Central memory CD4-positive, alpha-beta T cell (primary cell): ENCODE measurements around the gene PCDHAC1.
"Not testable (repeated sequence)": the region's sequence is repeated elsewhere in the genome, so short reads cannot be mapped to it uniquely, and the experiment has no call there.

Experiments used
- DNase-seq: peaks from one replicate; pipeline ENCODE4 v3.0.0; 2022
- total RNA-seq, 3 experiments: gene quantifications; one replicate each; lab custom pipeline; 2026; lab: John Stamatoyannopoulos, UW

The PCDHAC1 gene, protein sequence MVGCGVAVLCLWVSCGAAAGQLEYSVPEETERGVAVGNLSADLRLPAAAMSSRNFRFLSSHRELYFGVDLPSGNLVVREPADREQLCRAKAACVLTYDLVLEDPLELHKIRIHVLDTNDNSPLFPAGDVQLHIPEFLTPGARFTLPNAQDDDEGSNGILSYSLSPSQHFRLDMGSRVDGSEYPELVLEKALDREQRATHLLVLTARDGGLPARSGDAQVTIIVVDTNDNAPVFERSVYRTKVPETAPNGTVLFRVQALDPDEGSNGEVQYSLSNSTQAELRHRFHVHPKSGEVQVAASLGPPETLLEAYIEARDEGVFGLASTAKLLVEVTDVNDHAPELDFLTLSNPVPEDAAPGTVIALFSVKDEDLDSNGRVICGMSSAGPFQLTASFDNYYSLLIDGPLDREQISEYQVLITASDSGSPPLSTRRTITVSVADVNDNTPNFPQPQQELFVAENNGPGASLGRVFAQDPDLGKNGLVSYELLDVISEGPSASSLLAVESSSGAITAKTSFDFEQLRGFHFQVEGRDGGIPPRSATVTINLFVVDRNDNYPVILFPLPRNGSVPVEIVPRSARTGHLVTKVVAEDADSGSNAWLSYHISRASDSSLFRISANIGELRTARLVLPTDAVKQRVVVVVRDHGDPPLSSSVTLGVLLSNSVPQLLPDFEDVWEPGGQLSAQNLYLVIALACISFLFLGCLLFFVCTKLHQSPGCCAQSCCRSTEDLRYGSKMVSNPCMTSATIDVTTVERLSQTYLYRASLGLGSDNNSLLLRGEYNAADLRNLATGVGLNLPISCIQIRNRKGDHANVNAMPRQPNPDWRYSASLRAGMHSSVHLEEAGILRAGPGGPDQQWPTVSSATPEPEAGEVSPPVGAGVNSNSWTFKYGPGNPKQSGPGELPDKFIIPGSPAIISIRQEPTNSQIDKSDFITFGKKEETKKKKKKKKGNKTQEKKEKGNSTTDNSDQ
- 0 reads per million in 3 experiments for total RNA-seq

DNA sequence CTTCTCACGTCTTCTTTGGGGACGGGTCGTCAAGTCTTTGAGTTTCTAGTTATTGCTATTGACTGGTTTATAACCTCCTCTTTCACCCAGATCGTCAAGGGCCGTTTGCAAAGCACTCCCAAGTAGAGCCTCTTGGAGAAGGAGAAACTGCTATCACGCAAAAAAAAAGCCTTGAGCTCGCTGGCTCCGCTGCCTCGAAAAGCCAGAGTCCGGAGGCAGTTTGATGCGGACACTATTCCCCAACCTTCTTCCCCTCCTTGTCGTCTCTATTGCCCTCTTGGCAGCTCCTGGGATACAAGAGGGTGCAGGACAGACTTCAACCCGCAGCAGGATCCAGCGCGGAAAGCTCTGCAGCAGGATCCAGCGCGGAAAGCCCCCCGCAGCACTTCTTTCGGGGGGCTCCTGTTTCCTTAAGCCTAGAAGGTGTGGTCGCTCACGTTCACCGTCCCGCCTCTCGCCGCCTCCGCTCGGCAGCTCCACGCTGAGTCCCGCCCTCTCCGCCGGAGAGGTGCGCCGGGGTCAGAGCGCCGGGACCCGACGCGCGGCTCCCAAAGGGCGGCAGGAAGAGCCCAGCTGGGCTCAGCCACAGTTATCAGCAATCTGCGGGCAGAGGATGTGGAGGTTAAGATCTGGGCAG lies at the start of gene PCDHAC1:
TSS of gene PCDHAC1 (plus strand) at position 494 of the 637 bp plus-strand sequence. CDS start 594 bp downstream, outside the sequence.
- no peak for DNase-seq

DNA sequence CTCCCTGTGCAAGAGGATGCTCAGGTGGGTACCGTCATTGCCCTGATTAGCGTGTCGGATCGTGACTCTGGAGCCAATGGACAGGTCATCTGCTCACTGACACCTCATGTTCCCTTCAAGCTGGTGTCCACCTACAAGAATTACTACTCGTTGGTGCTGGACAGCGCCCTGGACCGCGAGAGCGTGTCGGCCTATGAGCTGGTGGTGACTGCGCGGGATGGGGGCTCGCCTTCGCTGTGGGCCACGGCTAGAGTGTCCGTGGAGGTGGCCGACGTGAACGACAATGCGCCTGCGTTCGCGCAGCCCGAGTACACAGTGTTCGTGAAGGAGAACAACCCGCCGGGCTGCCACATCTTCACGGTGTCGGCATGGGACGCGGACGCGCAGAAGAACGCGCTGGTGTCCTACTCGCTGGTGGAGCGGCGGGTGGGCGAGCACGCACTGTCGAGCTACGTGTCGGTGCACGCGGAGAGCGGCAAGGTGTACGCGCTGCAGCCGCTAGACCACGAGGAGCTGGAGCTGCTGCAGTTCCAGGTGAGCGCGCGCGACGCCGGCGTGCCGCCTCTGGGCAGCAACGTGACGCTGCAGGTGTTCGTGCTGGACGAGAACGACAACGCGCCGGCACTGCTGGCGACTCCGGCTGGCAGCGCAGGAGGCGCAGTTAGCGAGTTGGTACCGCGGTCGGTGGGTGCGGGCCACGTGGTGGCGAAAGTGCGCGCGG lies 49.4 kb upstream of the PCDHAC1 start:
- DNase-seq: not testable (repeated sequence)

DNA sequence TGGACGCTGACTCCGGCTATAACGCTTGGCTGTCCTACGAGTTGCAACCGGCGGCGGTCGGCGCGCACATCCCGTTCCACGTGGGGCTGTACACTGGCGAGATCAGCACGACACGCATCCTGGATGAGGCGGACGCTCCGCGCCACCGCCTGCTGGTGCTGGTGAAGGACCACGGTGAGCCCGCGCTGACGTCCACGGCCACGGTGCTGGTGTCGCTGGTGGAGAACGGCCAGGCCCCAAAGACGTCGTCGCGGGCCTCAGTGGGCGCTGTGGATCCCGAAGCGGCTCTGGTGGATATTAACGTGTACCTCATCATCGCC lies 48.9 kb upstream of the PCDHAC1 start:
- no peak for DNase-seq

DNA sequence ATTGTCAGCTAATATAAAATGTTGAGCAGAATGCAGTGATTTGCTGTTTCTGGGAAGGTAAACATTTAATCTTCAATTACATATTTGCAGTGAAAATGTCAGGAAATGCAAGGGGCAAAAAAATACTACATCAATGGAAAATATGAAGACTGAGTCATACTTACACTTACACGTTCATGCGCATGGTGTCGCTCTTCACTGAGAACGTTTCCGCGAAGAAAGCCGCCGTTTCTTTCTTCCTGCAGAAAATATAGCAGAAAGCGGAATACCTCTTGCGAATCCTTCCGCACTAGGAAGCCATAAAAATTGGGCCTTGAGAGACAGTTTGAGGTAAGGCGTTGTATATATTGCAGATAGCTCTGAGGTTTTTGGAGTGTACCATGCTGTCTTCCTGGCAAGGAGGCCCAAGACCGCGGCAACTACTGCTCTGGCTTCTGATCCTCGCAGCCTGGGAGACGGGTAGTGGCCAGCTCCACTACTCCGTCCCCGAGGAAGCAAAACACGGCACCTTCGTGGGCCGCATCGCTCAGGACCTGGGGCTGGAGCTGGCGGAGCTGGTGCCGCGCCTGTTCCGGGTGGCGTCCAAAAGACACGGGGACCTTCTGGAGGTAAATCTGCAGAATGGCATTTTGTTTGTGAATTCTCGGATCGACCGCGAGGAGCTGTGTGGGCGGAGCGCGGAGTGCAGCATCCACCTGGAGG lies 44.1 kb upstream of the PCDHAC1 start, which contains the start of gene PCDHA13:
TSS of gene PCDHA13 (plus strand) at position 236 of the 702 bp plus-strand sequence. CDS start at position 381, 145 bp downstream.
- no peak for DNase-seq

DNA sequence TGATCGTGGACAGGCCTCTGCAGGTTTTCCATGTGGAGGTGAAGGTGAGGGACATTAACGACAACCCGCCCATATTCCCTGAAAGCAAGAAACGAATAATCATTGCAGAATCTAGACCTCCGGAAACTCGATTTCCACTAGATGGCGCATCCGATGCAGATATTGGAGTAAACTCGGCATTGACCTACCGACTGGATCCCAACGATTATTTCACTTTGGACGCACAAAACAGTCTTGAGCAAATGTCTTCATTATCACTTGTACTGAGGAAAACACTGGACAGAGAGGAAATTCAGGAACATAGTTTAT lies 43.6 kb upstream of the PCDHAC1 start:
- DNase-seq: no peak

DNA sequence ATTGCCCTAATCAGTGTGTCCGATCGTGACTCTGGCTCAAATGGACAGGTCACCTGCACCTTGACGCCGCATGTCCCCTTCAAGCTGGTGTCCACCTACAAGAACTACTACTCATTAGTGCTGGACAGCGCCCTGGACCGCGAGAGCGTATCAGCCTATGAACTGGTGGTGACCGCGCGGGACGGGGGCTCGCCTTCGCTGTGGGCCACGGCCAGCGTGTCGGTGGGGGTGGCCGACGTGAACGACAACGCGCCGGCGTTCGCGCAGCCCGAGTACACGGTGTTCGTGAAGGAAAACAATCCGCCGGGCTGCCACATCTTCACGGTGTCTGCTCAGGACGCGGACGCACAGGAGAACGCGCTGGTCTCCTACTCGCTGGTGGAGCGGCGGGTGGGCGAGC lies 42.7 kb upstream of the PCDHAC1 start:
- DNase-seq: no peak

DNA sequence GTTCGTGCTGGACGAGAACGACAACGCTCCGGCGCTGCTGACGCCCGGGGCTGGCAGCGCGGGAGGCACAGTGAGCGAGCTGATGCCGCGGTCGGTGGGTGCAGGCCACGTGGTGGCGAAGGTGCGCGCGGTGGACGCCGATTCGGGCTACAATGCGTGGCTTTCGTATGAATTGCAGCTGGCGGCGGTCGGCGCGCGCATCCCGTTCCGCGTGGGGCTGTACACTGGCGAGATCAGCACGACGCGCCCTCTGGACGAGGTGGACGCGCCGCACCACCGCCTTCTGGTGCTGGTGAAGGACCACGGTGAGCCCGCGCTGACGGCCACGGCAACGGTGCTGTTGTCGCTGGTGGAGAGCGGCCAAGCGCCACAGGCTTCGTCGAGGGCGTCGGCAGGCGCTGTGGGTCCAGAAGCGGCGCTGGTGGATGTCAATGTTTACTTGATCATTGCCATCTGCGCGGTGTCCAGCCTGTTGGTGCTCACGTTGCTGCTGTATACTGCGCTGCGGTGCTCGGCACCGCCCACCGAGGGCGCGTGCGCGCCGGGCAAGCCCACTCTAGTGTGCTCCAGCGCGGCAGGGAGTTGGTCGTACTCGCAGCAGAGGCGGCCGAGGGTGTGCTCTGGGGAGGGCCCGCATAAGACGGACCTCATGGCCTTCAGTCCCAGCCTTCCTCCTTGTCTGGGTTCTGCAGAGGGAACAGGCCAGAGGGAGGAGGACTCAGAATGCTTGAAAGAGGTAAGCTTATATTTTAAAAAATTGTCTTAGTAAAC lies 42.0 kb upstream of the PCDHAC1 start:
- DNase-seq: no peak

DNA sequence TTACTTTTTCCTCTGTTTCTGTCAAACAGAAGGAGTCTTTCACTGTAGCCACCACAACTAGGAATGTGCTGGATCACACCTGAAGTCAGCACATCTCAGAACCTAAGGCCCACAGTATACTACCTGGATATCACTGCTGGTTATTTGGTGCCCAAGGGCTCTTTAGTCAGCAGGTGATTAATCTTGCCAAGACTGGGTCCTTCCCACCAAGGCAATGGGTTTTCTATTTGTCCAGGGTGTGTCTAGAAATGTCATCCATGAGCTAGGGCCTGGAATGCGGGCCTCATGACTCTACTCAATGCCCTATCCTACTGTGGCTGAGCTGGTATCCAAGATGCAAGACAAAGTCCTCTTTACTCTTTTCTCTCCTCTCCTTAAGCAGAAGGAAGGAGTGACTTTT lies 9.8 kb upstream of the PCDHAC1 start:
- no peak for DNase-seq

DNA sequence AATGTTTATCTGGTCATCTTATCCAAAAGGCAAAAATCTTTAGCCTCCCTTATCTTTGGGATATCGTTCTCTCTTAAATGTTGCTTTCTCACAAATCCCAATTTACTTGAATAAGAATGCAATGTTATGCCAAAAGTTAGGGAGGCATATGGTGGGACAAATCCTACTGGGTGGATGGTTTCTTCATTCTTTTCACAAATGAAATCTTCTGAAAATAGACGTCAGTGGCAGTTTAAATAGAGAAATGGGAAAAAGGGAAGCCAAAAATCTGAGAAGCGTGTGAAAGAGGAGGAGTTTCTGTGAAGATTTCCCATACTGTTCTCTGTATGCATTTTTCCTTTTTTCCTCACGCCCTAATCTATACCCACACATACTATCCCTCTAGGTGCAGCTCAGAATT lies 2.5 kb upstream of the PCDHAC1 start:
- no peak for DNase-seq

DNA sequence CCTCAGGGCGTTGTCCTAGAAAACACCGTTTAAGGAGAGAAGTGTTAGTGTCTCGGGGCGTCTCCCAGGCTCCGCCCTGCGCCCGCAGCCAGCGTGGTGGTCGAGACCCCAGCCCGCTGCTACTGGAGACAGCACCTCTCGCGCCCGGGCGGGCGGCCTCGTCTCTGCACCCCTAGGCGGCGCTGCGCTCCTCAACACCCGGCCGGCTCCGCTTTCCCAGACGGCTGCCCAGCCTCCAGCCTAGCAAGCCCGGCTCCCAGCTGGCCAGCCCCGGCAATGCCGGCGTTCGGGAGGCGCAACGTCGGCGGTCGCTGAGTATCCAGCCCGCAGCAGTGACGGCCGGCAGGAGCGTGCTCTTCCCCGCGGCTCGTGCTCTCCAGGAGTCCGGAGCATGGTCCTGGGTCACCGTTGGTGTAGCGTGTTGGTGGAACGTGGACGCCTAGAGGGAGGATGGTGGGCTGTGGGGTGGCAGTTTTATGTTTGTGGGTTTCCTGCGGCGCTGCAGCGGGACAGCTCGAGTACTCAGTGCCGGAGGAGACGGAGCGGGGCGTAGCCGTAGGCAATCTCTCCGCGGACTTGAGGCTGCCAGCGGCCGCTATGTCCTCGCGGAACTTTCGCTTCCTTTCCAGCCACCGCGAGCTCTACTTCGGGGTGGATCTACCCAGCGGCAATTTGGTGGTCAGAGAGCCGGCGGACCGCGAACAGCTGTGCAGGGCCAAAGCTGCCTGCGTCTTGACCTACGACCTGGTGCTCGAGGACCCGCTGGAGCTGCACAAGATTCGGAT lies 536 bp downstream of the PCDHAC1 start:
- peak; percentile 41 for DNase-seq

DNA sequence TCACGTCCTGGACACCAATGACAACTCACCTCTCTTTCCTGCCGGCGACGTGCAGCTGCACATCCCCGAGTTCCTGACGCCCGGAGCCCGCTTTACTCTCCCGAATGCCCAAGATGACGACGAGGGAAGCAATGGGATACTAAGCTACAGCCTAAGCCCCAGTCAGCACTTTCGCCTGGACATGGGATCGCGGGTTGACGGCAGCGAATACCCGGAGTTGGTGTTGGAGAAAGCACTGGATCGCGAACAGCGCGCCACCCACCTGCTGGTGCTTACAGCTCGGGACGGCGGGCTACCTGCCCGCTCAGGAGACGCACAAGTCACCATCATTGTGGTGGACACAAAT lies 1.1 kb downstream of the PCDHAC1 start:
- no peak for DNase-seq

DNA sequence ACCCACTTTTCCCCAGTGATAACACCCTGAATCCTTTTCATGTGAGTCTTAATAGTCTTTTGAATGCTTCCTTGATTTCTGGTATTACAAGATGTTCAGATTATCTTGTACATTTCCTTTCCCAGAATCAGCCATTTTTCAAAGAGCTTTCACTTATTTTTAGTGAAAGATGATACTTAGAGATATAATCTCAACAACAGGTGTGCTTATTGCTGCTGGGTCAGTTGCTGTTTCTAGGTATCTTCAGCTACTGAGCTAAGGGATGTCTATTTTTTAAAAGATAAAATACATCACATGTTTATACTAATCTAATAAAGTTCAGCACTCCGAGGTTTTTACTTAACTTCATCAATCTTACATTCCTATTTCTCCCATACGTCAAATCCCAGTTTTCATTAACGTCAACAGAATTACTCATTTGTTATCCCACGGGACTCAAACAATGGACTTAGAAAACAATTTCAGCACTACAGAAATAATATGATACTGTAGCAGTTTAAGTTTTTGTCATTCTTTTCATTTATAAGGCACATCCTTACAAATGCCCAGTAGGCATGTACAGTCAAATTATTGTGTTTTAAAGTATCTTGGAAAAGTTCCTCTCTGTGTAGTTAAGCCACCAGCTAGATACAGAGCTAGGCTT lies 9.0 kb downstream of the PCDHAC1 start:
- DNase-seq: no peak

DNA sequence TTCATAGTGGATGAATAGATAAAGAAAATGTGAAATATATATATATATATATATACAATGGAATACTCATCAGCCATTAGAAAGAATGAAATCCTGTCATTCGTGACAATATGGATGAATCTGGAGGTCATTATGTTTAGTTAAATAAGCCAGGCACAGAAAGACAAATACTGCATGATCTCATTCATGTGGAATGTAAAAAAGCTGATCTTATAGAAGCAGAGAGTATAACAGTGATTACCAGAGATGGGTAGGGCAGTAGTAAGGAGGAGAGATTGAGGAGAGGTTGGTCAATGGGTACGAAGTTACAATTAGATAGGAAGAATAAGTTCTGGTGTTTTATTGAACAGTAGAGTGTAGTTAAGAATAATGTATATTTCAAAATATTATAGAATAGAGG lies 20.5 kb downstream of the PCDHAC1 start:
- no peak for DNase-seq

DNA sequence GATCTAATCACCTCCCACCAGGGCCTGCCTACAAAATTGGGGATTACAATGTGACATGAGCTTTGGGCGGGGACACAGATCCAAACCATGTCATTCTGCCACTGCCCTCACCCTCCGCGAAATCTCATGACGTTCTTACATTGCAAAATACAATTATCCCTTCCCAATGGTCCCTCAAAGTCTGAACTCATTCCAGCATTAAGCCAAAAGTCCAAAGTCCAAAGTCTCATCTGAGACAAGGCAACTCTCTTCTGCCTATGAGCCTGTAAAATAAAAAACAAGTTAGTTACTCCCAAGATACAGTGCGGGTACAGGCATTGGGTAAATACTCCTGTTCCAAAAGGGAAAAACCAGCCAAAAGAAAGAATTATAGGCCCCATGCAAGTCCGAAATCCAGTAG lies 25.5 kb downstream of the PCDHAC1 start:
- no peak for DNase-seq

DNA sequence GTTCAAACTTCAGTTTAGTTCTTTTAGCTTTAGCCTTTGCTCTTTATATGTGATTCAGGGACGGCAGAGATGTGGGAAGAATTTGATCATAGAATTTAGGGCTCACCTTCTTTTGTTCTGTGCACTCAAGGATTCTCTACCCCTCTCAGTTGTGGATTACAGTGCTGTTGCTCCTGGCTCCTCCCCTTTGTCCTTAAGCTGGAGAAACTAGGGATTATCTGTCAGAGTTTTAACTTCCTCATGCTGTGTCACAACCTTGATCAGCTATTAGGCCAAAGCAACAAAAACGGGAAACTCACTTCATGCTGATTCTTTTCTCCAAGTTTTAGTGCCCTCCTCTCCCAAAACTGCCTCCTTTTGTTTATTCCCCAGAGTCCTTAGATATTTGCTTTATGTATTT lies 27.1 kb downstream of the PCDHAC1 start:
- DNase-seq: no peak

DNA sequence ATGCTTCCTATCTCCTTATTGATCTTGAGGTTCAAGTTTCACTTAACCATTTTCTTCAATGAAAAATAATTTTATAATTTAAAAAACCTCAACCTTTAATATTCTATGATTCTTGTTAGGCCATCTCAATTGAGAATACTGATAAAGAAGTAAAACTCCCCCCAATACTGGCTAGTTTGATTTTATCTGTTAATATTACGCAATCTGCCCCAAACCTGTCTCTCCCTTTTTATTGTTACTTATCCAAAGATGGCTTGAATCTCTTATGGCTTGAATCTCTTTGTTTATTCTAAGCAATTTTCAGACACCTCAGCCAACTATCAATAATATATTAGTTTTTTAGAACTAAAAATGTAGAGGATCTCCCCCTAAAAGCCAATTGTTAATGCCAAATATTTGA lies 36.1 kb downstream of the PCDHAC1 start:
- DNase-seq: no peak

DNA sequence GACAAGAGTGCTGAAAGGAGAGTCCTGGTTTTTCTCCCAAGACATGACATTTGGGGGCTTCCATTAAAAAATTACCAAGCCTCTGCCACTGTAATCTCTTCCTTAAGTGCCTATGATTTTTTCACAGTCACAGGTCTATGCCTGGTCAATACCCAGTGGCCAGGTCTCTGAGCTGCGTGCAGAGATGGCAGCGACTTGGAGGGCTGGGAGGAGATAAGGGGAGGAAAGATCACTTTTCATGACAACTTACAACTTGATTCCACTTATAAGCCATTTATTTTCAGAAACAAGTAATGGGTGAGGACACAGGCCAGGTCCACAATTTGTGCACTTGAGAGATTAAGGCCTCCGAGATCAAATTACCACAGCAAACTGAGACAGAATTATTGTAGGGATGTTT lies 38.3 kb downstream of the PCDHAC1 start:
- DNase-seq: no peak

DNA sequence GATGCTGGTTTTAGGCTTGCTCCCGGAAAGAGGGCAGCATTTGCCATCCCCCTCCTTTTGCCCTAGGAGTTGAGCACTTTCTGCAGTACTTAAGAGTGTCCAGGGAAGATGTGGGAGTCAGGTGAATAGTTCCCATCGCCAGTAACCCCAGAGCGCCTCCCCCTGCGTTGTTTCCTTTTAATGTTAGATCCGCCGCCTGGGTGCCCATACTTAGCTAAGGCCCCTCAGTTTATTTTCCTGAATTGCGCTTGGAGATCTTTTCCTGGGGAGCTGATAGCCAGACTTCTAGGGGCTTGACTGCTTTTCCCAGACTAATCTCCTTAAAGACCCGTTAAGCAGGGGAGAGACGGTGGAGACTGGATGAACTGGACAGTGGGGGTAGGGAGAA lies 39.8 kb downstream of the PCDHAC1 start:
- no peak for DNase-seq

DNA sequence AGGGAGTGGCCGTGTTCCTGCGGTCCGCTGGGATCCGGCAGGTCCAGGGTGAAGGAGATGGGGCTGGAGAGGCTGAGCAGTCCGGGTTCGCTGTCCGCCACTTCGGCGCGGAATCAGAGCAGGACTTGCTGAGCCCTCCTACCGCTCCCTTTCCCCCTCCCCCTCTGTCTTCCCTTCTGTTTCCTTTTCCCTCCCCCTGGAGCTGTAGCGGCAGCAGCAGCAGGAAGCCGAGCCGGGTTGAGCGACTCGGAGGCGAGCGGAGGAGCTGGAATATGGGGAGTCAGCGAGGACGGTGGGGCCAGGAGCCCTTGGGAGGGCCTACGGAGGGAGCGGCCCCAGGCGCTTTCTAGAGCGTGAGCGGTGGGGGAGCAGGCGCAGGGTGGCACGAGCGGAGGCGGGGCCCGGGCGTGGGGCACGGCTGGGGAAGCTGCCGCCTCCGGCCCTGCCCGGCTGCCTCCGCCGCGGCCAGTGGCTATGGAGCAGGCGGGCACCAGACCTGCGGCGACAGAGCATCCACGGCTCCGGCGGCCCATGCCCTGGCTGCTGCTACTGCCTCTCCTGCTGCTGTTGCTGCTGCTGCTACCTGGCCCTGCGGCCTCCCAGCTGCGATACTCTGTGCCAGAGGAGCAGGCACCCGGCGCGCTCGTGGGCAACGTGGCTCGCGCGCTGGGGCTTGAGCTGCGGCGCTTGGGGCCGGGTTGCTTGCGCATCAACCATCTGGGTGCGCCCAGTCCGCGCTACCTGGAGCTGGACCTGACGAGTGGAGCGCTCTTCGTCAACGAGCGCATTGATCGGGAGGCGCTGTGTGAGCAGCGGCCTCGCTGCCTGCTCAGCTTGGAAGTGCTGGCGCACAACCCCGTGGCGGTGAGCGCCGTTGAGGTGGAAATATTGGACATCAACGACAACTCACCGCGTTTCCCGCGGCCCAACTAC lies 40.5 kb downstream of the PCDHAC1 start, which contains the start of gene PCDHAC2:
TSS of gene PCDHAC2 (plus strand) at position 184 of the 933 bp plus-strand sequence. CDS start at position 475, 291 bp downstream.
- DNase-seq: no peak
